ENCODE data around the gene CDH4.

Gene CDH4

GRCh38 chr20:61289166-61289565 is 37.1 kb downstream of the CDH4 start:
- H4K12ac ChIP-seq (ENCODE audit: low read depth, low read length) = no peak overlapping the region
- no peak overlapping the region for H4K8ac ChIP-seq (ENCODE audit: low read depth, low read length)
- no peak overlapping the region for H2BK5ac ChIP-seq (ENCODE audit: low read depth, low read length, poor library complexity)
- H3K18ac ChIP-seq (ENCODE audit: low read length) = no peak overlapping the region
- WGBS (ENCODE audit: extremely low coverage, insufficient coverage, insufficient read length) = no CpG with 5 or more reads among the region's 7 CpGs
- no peak for DNase-seq
- H3K4me1 ChIP-seq (ENCODE audit: control insufficient read depth in 1 of 2, insufficient read depth in 2 of 2, low read length in 2 of 2) = no peaks in the 10 kb centered on the region
- H4K91ac ChIP-seq (ENCODE audit: low read depth, low read length) = no peak overlapping the region
- no peaks in the 10 kb centered on the region for H3K36me3 ChIP-seq (ENCODE audit: control insufficient read depth in 1 of 2, insufficient read depth in 2 of 2, low read length in 2 of 2)
- no peak overlapping the region for H3K9ac ChIP-seq (ENCODE audit: low read length)
- no peak overlapping the region for H2BK120ac ChIP-seq (ENCODE audit: insufficient read depth, low read length, poor library complexity)
- H2BK12ac ChIP-seq (ENCODE audit: low read length) = no peak overlapping the region
- H2AFZ ChIP-seq (ENCODE audit: insufficient read depth, low read length, poor library complexity) = no peak overlapping the region
- no peak overlapping the region for H3K23ac ChIP-seq (ENCODE audit: low read length)
- no peak overlapping the region for H3K4ac ChIP-seq (ENCODE audit: low read depth, low read length)
- H3K4me3 ChIP-seq (ENCODE audit: low read depth, low read length) = no peak overlapping the region
- H3K27ac ChIP-seq (ENCODE audit: low read depth, low read length) = no peak overlapping the region
- no peak overlapping the region for H3K4me2 ChIP-seq (ENCODE audit: low read length)
- H3K9me3 ChIP-seq (ENCODE audit: insufficient read depth, low read depth, low read length) = peaks cover 10% of the 10 kb centered on the region
- H3K14ac ChIP-seq (ENCODE audit: low read length) = no peak overlapping the region
- no peaks in the 10 kb centered on the region for H3K79me2 ChIP-seq (ENCODE audit: control insufficient read depth, insufficient read depth, low read length, poor library complexity)
- H2AK5ac ChIP-seq (ENCODE audit: low read length) = no peak overlapping the region
- H3K27me3 ChIP-seq (ENCODE audit: insufficient read depth, low read length) = no peaks in the 10 kb centered on the region
- no peaks in the 10 kb centered on the region for H3K79me1 ChIP-seq (ENCODE audit: low read length)

GRCh38 chr20:61290721-61291120 is 38.7 kb downstream of the CDH4 start:
- H3K4me1 ChIP-seq (ENCODE audit: control insufficient read depth in 1 of 2, insufficient read depth in 2 of 2, low read length in 2 of 2) = no peaks in the 10 kb centered on the region
- WGBS (ENCODE audit: extremely low coverage, insufficient coverage, insufficient read length) = no CpG with 5 or more reads among the region's 4 CpGs
- no peaks in the 10 kb centered on the region for H3K79me1 ChIP-seq (ENCODE audit: low read length)

GRCh38 chr20:61291166-61291829 is 39.2 kb downstream of the CDH4 start:
- Histone ChIP-seq H4K12ac (ENCODE audit: low read depth, low read length) (no peak overlapping the region), H3K4me1 (ENCODE audit: control insufficient read depth in 1 of 2, insufficient read depth in 2 of 2, low read length in 2 of 2) (no peaks in the 10 kb centered on the region), H3K23ac (ENCODE audit: low read length) (no peak overlapping the region), H2AFZ (ENCODE audit: insufficient read depth, low read length, poor library complexity) (no peak overlapping the region), H3K4me3 (ENCODE audit: low read depth, low read length) (no peak overlapping the region), H3K79me1 (ENCODE audit: low read length) (no peaks in the 10 kb centered on the region), H2BK12ac (ENCODE audit: low read length) (no peak overlapping the region), H4K91ac (ENCODE audit: low read depth, low read length) (no peak overlapping the region), H3K79me2 (ENCODE audit: control insufficient read depth, insufficient read depth, low read length, poor library complexity) (no peaks in the 10 kb centered on the region), H3K27ac (ENCODE audit: low read depth, low read length) (no peak overlapping the region), H3K4me2 (ENCODE audit: low read length) (no peak overlapping the region), H2AK5ac (ENCODE audit: low read length) (no peak overlapping the region), H4K8ac (ENCODE audit: low read depth, low read length) (no peak overlapping the region), H3K27me3 (ENCODE audit: insufficient read depth, low read length) (no peaks in the 10 kb centered on the region), H3K4ac (ENCODE audit: low read depth, low read length) (no peak overlapping the region), H3K9me3 (ENCODE audit: insufficient read depth, low read depth, low read length) (peaks cover 8% of the 10 kb centered on the region), H3K36me3 (ENCODE audit: control insufficient read depth in 1 of 2, insufficient read depth in 2 of 2, low read length in 2 of 2) (no peaks in the 10 kb centered on the region), H2BK120ac (ENCODE audit: insufficient read depth, low read length, poor library complexity) (no peak overlapping the region), H3K9ac (ENCODE audit: low read length) (no peak overlapping the region), H3K14ac (ENCODE audit: low read length) (no peak overlapping the region), H3K18ac (ENCODE audit: low read length) (no peak overlapping the region), H2BK5ac (ENCODE audit: low read depth, low read length, poor library complexity) (no peak overlapping the region)
- no CpG with 5 or more reads among the region's 17 CpGs for WGBS (ENCODE audit: extremely low coverage, insufficient coverage, insufficient read length)
- DNase-seq = no peak

More at GRCh38 chr20:61290721-61291120, 38.7 kb downstream of the CDH4 start:
- Histone ChIP-seq H2AFZ (ENCODE audit: insufficient read depth, low read length, poor library complexity) (no peak overlapping the region), H2BK5ac (ENCODE audit: low read depth, low read length, poor library complexity) (no peak overlapping the region), H3K18ac (ENCODE audit: low read length) (no peak overlapping the region), H3K23ac (ENCODE audit: low read length) (no peak overlapping the region), H2BK12ac (ENCODE audit: low read length) (no peak overlapping the region), H4K91ac (ENCODE audit: low read depth, low read length) (no peak overlapping the region), H4K12ac (ENCODE audit: low read depth, low read length) (no peak overlapping the region), H3K27me3 (ENCODE audit: insufficient read depth, low read length) (no peaks in the 10 kb centered on the region), H3K4ac (ENCODE audit: low read depth, low read length) (no peak overlapping the region), H3K14ac (ENCODE audit: low read length) (no peak overlapping the region), H2BK120ac (ENCODE audit: insufficient read depth, low read length, poor library complexity) (no peak overlapping the region), H3K27ac (ENCODE audit: low read depth, low read length) (no peak overlapping the region), H3K36me3 (ENCODE audit: control insufficient read depth in 1 of 2, insufficient read depth in 2 of 2, low read length in 2 of 2) (no peaks in the 10 kb centered on the region), H3K9ac (ENCODE audit: low read length) (no peak overlapping the region), H3K9me3 (ENCODE audit: insufficient read depth, low read depth, low read length) (peaks cover 8% of the 10 kb centered on the region), H3K4me2 (ENCODE audit: low read length) (no peak overlapping the region), H2AK5ac (ENCODE audit: low read length) (no peak overlapping the region), H3K79me2 (ENCODE audit: control insufficient read depth, insufficient read depth, low read length, poor library complexity) (no peaks in the 10 kb centered on the region), H3K4me3 (ENCODE audit: low read depth, low read length) (no peak overlapping the region), H4K8ac (ENCODE audit: low read depth, low read length) (no peak overlapping the region)
- no peak for DNase-seq

GRCh38 chr20:61292391-61292790 is 40.3 kb downstream of the CDH4 start:
- no peak overlapping the region for H3K4ac ChIP-seq (ENCODE audit: low read depth, low read length)
- H2AK5ac ChIP-seq (ENCODE audit: low read length) = no peak overlapping the region
- no peak overlapping the region for H3K9ac ChIP-seq (ENCODE audit: low read length)
- H2AFZ ChIP-seq (ENCODE audit: insufficient read depth, low read length, poor library complexity) = no peak overlapping the region
- H3K4me3 ChIP-seq (ENCODE audit: low read depth, low read length) = no peak overlapping the region
- H2BK5ac ChIP-seq (ENCODE audit: low read depth, low read length, poor library complexity) = no peak overlapping the region
- peaks cover 8% of the 10 kb centered on the region for H3K9me3 ChIP-seq (ENCODE audit: insufficient read depth, low read depth, low read length)
- H4K91ac ChIP-seq (ENCODE audit: low read depth, low read length) = no peak overlapping the region
- no peak overlapping the region for H3K14ac ChIP-seq (ENCODE audit: low read length)
- WGBS (ENCODE audit: extremely low coverage, insufficient coverage, insufficient read length) = no CpG with 5 or more reads among the region's 11 CpGs
- H2BK12ac ChIP-seq (ENCODE audit: low read length) = no peak overlapping the region
- no peak for DNase-seq
- H3K79me1 ChIP-seq (ENCODE audit: low read length) = no peaks in the 10 kb centered on the region
- H3K27ac ChIP-seq (ENCODE audit: low read depth, low read length) = no peak overlapping the region
- no peak overlapping the region for H4K12ac ChIP-seq (ENCODE audit: low read depth, low read length)
- H2BK120ac ChIP-seq (ENCODE audit: insufficient read depth, low read length, poor library complexity) = no peak overlapping the region
- no peak overlapping the region for H3K18ac ChIP-seq (ENCODE audit: low read length)
- H4K8ac ChIP-seq (ENCODE audit: low read depth, low read length) = no peak overlapping the region
- H3K4me2 ChIP-seq (ENCODE audit: low read length) = no peak overlapping the region
- H3K79me2 ChIP-seq (ENCODE audit: control insufficient read depth, insufficient read depth, low read length, poor library complexity) = no peaks in the 10 kb centered on the region
- H3K36me3 ChIP-seq (ENCODE audit: control insufficient read depth in 1 of 2, insufficient read depth in 2 of 2, low read length in 2 of 2) = no peaks in the 10 kb centered on the region
- H3K4me1 ChIP-seq (ENCODE audit: control insufficient read depth in 1 of 2, insufficient read depth in 2 of 2, low read length in 2 of 2) = no peaks in the 10 kb centered on the region
- H3K27me3 ChIP-seq (ENCODE audit: insufficient read depth, low read length) = no peaks in the 10 kb centered on the region
- no peak overlapping the region for H3K23ac ChIP-seq (ENCODE audit: low read length)
